ENCODE results near the gene PIK3R6. TPM values are rescaled to one million over a fixed set of nuclear protein-coding genes. Genes with fewer than 3 reads are reported as not detected.

The PIK3R6 gene
- polyA plus RNA-seq, 1 of the 3 experiments (the other 2 are of a cell fraction): 0.03 TPM

DNA sequence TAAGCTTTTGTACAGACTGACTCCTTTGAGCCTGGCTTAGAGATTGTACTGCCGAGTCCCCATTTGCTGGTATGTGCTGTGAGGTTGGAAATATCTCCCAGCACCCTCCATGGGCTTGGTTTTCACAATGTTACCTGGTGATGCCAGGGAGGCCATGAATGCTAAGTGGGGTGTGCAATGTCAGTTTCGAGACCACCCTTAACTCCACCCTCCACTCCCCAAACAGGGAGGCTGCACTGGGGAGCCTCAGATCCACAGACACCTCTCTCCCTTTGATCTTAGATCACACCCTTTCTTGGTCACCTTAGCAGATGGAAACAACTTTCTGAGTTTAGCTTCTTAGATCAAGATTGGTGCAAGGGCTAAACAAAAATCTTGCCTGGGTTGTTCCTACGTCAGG lies 28.6 kb upstream of the PIK3R6 start:
- no peak overlapping the region for H3K4me2 ChIP-seq
- H3K9ac ChIP-seq: no peak overlapping the region
- WGBS (ENCODE audit: low lambda C conversion rate): 5% methylated on average over 2 of the region's 3 CpGs
- no peaks in the 10 kb centered on the region for H3F3A ChIP-seq (replicated peaks; ENCODE audit: insufficient read depth)
- H3K4me3 ChIP-seq (ENCODE audit: low read depth in 2 of 2, low read length in 1 of 2): no peak overlapping the region
- no peaks in the 10 kb centered on the region for H3K9me3 ChIP-seq
- H3K36me3 ChIP-seq (replicated peaks in 1 of 2; ENCODE audit: control insufficient read depth in 1 of 2, insufficient read depth in 2 of 2, low read length in 1 of 2): no peaks in the 10 kb centered on the region
- H3K4me1 ChIP-seq (ENCODE audit: control insufficient read depth in 1 of 2, insufficient read depth in 2 of 2, low read depth in 1 of 2, low read length in 1 of 2): no peaks in the 10 kb centered on the region
- no peaks in the 10 kb centered on the region for H3K9me2 ChIP-seq
- H3K27ac ChIP-seq (ENCODE audit: low read depth in 2 of 2, low read length in 1 of 2): no peak overlapping the region
- no peaks in the 10 kb centered on the region for H3K79me2 ChIP-seq (ENCODE audit: insufficient read depth)
- TF ChIP-seq NRF1 (IDR thresholded peaks at IDR 0.05; ENCODE audit: low read depth, low read length): no peak
- no peak for TF ChIP-seq GATA2 (CRISPR knock-in tag; IDR thresholded peaks at IDR 0.05)
- no peak for TF ChIP-seq POLR2AphosphoS5 (IDR thresholded peaks at IDR 0.05; ENCODE audit: low read depth, low read length)
- no peak for TF ChIP-seq TEAD4 (IDR thresholded peaks at IDR 0.05; ENCODE audit: borderline replicate concordance, insufficient read depth)
- TF ChIP-seq, protein P1, sequence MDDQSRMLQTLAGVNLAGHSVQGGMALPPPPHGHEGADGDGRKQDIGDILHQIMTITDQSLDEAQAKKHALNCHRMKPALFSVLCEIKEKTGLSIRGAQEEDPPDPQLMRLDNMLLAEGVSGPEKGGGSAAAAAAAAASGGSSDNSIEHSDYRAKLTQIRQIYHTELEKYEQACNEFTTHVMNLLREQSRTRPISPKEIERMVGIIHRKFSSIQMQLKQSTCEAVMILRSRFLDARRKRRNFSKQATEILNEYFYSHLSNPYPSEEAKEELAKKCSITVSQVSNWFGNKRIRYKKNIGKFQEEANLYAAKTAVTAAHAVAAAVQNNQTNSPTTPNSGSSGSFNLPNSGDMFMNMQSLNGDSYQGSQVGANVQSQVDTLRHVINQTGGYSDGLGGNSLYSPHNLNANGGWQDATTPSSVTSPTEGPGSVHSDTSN (IDR thresholded peaks at IDR 0.05): no peak
- TF ChIP-seq EZH2phosphoT487 (IDR thresholded peaks at IDR 0.05; ENCODE audit: borderline replicate concordance, low read depth): no peak
- no peak for TF ChIP-seq RAD21 (IDR thresholded peaks at IDR 0.05; ENCODE audit: low read length)
- TF ChIP-seq MEF2A (IDR thresholded peaks at IDR 0.05; ENCODE audit: borderline replicate concordance, low read depth): no peak
- no peak for TF ChIP-seq TCF12 (IDR thresholded peaks at IDR 0.05)
- TF ChIP-seq RFX5 (IDR thresholded peaks at IDR 0.05; ENCODE audit: low read length): no peak
- no peak for TF ChIP-seq FOSL2 (IDR thresholded peaks at IDR 0.05; ENCODE audit: borderline replicate concordance, low read depth)
- TF ChIP-seq, protein P2, sequence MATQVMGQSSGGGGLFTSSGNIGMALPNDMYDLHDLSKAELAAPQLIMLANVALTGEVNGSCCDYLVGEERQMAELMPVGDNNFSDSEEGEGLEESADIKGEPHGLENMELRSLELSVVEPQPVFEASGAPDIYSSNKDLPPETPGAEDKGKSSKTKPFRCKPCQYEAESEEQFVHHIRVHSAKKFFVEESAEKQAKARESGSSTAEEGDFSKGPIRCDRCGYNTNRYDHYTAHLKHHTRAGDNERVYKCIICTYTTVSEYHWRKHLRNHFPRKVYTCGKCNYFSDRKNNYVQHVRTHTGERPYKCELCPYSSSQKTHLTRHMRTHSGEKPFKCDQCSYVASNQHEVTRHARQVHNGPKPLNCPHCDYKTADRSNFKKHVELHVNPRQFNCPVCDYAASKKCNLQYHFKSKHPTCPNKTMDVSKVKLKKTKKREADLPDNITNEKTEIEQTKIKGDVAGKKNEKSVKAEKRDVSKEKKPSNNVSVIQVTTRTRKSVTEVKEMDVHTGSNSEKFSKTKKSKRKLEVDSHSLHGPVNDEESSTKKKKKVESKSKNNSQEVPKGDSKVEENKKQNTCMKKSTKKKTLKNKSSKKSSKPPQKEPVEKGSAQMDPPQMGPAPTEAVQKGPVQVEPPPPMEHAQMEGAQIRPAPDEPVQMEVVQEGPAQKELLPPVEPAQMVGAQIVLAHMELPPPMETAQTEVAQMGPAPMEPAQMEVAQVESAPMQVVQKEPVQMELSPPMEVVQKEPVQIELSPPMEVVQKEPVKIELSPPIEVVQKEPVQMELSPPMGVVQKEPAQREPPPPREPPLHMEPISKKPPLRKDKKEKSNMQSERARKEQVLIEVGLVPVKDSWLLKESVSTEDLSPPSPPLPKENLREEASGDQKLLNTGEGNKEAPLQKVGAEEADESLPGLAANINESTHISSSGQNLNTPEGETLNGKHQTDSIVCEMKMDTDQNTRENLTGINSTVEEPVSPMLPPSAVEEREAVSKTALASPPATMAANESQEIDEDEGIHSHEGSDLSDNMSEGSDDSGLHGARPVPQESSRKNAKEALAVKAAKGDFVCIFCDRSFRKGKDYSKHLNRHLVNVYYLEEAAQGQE (IDR thresholded peaks at IDR 0.05; ENCODE audit: low read depth, low read length): no peak
- TF ChIP-seq YY1 (IDR thresholded peaks at IDR 0.05; ENCODE audit: low read depth): no peak
- no peak for TF ChIP-seq MXI1 (IDR thresholded peaks at IDR 0.05; ENCODE audit: low read depth, low read length)
- no peak for TF ChIP-seq ELF1 (IDR thresholded peaks at IDR 0.05)
- peaks cover 44% of the 10 kb centered on the region; the same call in 1 of the 2 replicates for H3K27me3 ChIP-seq (ENCODE audit: insufficient read depth)
- DNase-seq: no peak
- ChIA-PET CTCF (interaction anchor here (1.2 to 2.3 kb wide), 5 partner anchors 8 to 70 kb away, joined by 3 to 12 read pairs (median 3); no protein-coding TSS in a partner anchor), POLR2A (no interaction called here)
- no peaks in the 10 kb centered on the region for H4K20me1 ChIP-seq (ENCODE audit: insufficient read depth)
- no peak overlapping the region for H2AFZ ChIP-seq (ENCODE audit: low read depth)
